HEK293 (cell line): ENCODE measurements around the gene SKI.
A peak's percentile ranks its signal among the peaks of the same experiment; 100 is the strongest.

Source experiments
- BCL11B ChIP-seq: fragments of 450-650 bp; formaldehyde crosslinking; IDR thresholded peaks from 2 replicates; pipeline ENCODE4 v1.5.1; 2016; ENCODE audit warnings: low read depth, missing biosample characterization, missing genetic modification characterization
- HOXA7 ChIP-seq: sonication (generic); formaldehyde crosslinking; IDR thresholded peaks from 2 replicates; pipeline ENCODE4 v1.8.1; 2022; ENCODE audit warnings: missing genetic modification reagents, borderline replicate concordance
- IKZF3 ChIP-seq: fragments of 450-650 bp; IDR thresholded peaks from 2 replicates; pipeline ENCODE4 v1.5.0; 2018; ENCODE audit warnings: missing biosample characterization, mild to moderate bottlenecking, missing genetic modification characterization, moderate library complexity
- INSM2 ChIP-seq: fragments of 450-650 bp; formaldehyde crosslinking; IDR thresholded peaks from 2 replicates; pipeline ENCODE4 v1.5.1; 2016; ENCODE audit warnings: missing biosample characterization, missing genetic modification characterization
- OSR2 ChIP-seq: fragments of 450-650 bp; formaldehyde crosslinking; IDR thresholded peaks from 2 replicates; pipeline ENCODE4 v1.5.1; 2016; ENCODE audit warnings: missing biosample characterization, missing genetic modification characterization
- PATZ1 ChIP-seq: fragments of 450-650 bp; formaldehyde crosslinking; IDR thresholded peaks from 2 replicates; pipeline ENCODE4 v1.5.1; 2016; ENCODE audit warnings: missing biosample characterization, missing genetic modification characterization
- TCF7L2 ChIP-seq: IDR thresholded peaks from 2 replicates; pipeline ENCODE4 v1.6.1; 2011; ENCODE audit warnings: low read depth, mild to moderate bottlenecking, inconsistent platforms, low read length, moderate library complexity, borderline replicate concordance
- ZBTB44 ChIP-seq: fragments of 450-650 bp; IDR thresholded peaks from 2 replicates; pipeline ENCODE4 v1.5.1; 2018; ENCODE audit warnings: missing biosample characterization, mild to moderate bottlenecking, missing genetic modification characterization
- ZBTB49 ChIP-seq: fragments of 450-650 bp; formaldehyde crosslinking; IDR thresholded peaks from 2 replicates; pipeline ENCODE4 v1.5.1; 2016; ENCODE audit warnings: missing biosample characterization, missing genetic modification characterization, low read depth
- ZFP3 ChIP-seq: fragments of 450-650 bp; formaldehyde crosslinking; IDR thresholded peaks from 2 replicates; pipeline ENCODE4 v1.5.1; 2016; ENCODE audit warnings: low read depth, missing biosample characterization, missing genetic modification characterization
- ZNF146 ChIP-seq: fragments of 450-650 bp; formaldehyde crosslinking; IDR thresholded peaks from 2 replicates; pipeline ENCODE4 v1.5.1; 2016; ENCODE audit warnings: missing biosample characterization, missing genetic modification characterization
- ZNF175 ChIP-seq: fragments of 450-650 bp; formaldehyde crosslinking; IDR thresholded peaks from 2 replicates; pipeline ENCODE4 v1.5.1; 2016; ENCODE audit warnings: missing biosample characterization, missing genetic modification characterization
- ZNF221 ChIP-seq: fragments of 450-650 bp; formaldehyde crosslinking; IDR thresholded peaks from 2 replicates; pipeline ENCODE4 v1.5.1; 2017; ENCODE audit warnings: missing biosample characterization, missing genetic modification characterization, borderline replicate concordance
- ZNF223 ChIP-seq: fragments of 450-650 bp; formaldehyde crosslinking; IDR thresholded peaks from 2 replicates; pipeline ENCODE4 v1.5.1; 2016; ENCODE audit warnings: missing biosample characterization, missing genetic modification characterization
- ZNF239 ChIP-seq: fragments of 450-650 bp; formaldehyde crosslinking; IDR thresholded peaks from 2 replicates; pipeline ENCODE4 v1.5.1; 2016; ENCODE audit warnings: missing biosample characterization, missing genetic modification characterization
- ZNF248 ChIP-seq: fragments of 450-650 bp; formaldehyde crosslinking; IDR thresholded peaks from 2 replicates; pipeline ENCODE4 v1.5.1; 2017; ENCODE audit warnings: missing biosample characterization, missing genetic modification characterization
- ZNF335 ChIP-seq: fragments of 450-650 bp; formaldehyde crosslinking; conservative IDR thresholded peaks from 2 replicates; pipeline ENCODE4 v1.5.1; 2016; ENCODE audit warnings: missing biosample characterization, missing genetic modification characterization
- ZNF354C ChIP-seq: fragments of 450-650 bp; formaldehyde crosslinking; IDR thresholded peaks from 2 replicates; pipeline ENCODE4 v1.5.1; 2016; ENCODE audit warnings: missing biosample characterization, missing genetic modification characterization, low read depth, borderline replicate concordance
- ZNF37A ChIP-seq: fragments of 450-650 bp; IDR thresholded peaks from 2 replicates; pipeline ENCODE4 v1.5.1; 2018; ENCODE audit warnings: missing biosample characterization, missing genetic modification characterization
- ZNF530 ChIP-seq: fragments of 450-650 bp; formaldehyde crosslinking; IDR thresholded peaks from 2 replicates; pipeline ENCODE4 v1.5.1; 2016; ENCODE audit warnings: low read depth, missing biosample characterization, missing genetic modification characterization
- ZNF558 ChIP-seq: fragments of 450-650 bp; formaldehyde crosslinking; IDR thresholded peaks from 2 replicates; pipeline ENCODE4 v1.5.1; 2016; ENCODE audit warnings: missing biosample characterization, missing genetic modification characterization
- ZNF629 ChIP-seq: fragments of 450-650 bp; formaldehyde crosslinking; IDR thresholded peaks from 2 replicates; pipeline ENCODE4 v1.5.1; 2017; ENCODE audit warnings: missing biosample characterization, missing genetic modification characterization
- ZNF660 ChIP-seq: fragments of 450-650 bp; IDR thresholded peaks from 2 replicates; pipeline ENCODE4 v1.5.1; 2018; ENCODE audit warnings: missing biosample characterization, mild to moderate bottlenecking, missing genetic modification characterization
- ZNF677 ChIP-seq: fragments of 450-650 bp; IDR thresholded peaks from 2 replicates; pipeline ENCODE4 v1.5.0; 2018; ENCODE audit warnings: missing biosample characterization, mild to moderate bottlenecking, missing genetic modification characterization, moderate library complexity
- ZNF791 ChIP-seq: fragments of 450-650 bp; formaldehyde crosslinking; IDR thresholded peaks from 2 replicates; pipeline ENCODE4 v1.5.1; 2016; ENCODE audit warnings: missing biosample characterization, missing genetic modification characterization
- TF ChIP-seq, protein P1 (sequence below): fragments of 450-650 bp; formaldehyde crosslinking; IDR thresholded peaks from 2 replicates; pipeline ENCODE4 v1.5.1; 2017; ENCODE audit warnings: missing biosample characterization, missing genetic modification characterization
- TF ChIP-seq, protein P2 (sequence below): fragments of 450-650 bp; formaldehyde crosslinking; IDR thresholded peaks from 2 replicates; pipeline ENCODE4 v1.5.1; 2016; ENCODE audit warnings: missing biosample characterization, missing genetic modification characterization
- TF ChIP-seq, protein P3 (sequence below): fragments of 450-650 bp; formaldehyde crosslinking; IDR thresholded peaks from 2 replicates; pipeline ENCODE4 v1.5.1; 2016; ENCODE audit warnings: missing biosample characterization, missing genetic modification characterization

The SKI gene

GRCh38 chr1:2236695-2237677 is 8.9 kb downstream of the SKI start (continued):
- TF ChIP-seq ZBTB44: no peak
- no peak for TF ChIP-seq ZNF239 (tag by site-specific recombination)
- peak; percentile 90 for TF ChIP-seq TCF7L2
- TF ChIP-seq ZNF629 (tag by site-specific recombination): peak; percentile 77
- no peak for TF ChIP-seq ZNF660 (tag by site-specific recombination)
- no peak for TF ChIP-seq INSM2 (tag by site-specific recombination)
- no peak for TF ChIP-seq HOXA7 (CRISPR knock-in tag)
- TF ChIP-seq ZNF530: no peak
- no peak for TF ChIP-seq IKZF3 (tag by site-specific recombination)
- no peak for TF ChIP-seq ZNF791
- TF ChIP-seq, protein P1, sequence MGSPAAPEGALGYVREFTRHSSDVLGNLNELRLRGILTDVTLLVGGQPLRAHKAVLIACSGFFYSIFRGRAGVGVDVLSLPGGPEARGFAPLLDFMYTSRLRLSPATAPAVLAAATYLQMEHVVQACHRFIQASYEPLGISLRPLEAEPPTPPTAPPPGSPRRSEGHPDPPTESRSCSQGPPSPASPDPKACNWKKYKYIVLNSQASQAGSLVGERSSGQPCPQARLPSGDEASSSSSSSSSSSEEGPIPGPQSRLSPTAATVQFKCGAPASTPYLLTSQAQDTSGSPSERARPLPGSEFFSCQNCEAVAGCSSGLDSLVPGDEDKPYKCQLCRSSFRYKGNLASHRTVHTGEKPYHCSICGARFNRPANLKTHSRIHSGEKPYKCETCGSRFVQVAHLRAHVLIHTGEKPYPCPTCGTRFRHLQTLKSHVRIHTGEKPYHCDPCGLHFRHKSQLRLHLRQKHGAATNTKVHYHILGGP: no peak
- no peak for TF ChIP-seq ZNF175 (tag by site-specific recombination)
- no peak for TF ChIP-seq BCL11B
- TF ChIP-seq ZNF335: no peak
- TF ChIP-seq ZNF223 (tag by site-specific recombination): peak; percentile 59; the same call in 1 of the 2 replicates
- no peak for TF ChIP-seq ZFP3 (tag by site-specific recombination)
- TF ChIP-seq ZNF354C (tag by site-specific recombination): no peak
- TF ChIP-seq ZNF37A (tag by site-specific recombination): no peak
- no peak for TF ChIP-seq ZNF221
- TF ChIP-seq OSR2 (tag by site-specific recombination): peak; percentile 64
- no peak for TF ChIP-seq ZNF558 (tag by site-specific recombination)
- TF ChIP-seq, protein P2, sequence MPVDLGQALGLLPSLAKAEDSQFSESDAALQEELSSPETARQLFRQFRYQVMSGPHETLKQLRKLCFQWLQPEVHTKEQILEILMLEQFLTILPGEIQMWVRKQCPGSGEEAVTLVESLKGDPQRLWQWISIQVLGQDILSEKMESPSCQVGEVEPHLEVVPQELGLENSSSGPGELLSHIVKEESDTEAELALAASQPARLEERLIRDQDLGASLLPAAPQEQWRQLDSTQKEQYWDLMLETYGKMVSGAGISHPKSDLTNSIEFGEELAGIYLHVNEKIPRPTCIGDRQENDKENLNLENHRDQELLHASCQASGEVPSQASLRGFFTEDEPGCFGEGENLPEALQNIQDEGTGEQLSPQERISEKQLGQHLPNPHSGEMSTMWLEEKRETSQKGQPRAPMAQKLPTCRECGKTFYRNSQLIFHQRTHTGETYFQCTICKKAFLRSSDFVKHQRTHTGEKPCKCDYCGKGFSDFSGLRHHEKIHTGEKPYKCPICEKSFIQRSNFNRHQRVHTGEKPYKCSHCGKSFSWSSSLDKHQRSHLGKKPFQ (tag by site-specific recombination): no peak
- TF ChIP-seq ZNF248 (tag by site-specific recombination): no peak
- TF ChIP-seq ZNF677 (tag by site-specific recombination): no peak
- TF ChIP-seq PATZ1: no peak
- TF ChIP-seq, protein P3, sequence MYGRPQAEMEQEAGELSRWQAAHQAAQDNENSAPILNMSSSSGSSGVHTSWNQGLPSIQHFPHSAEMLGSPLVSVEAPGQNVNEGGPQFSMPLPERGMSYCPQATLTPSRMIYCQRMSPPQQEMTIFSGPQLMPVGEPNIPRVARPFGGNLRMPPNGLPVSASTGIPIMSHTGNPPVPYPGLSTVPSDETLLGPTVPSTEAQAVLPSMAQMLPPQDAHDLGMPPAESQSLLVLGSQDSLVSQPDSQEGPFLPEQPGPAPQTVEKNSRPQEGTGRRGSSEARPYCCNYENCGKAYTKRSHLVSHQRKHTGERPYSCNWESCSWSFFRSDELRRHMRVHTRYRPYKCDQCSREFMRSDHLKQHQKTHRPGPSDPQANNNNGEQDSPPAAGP: peak; percentile 90
- TF ChIP-seq ZBTB49 (tag by site-specific recombination): no peak
- no peak for TF ChIP-seq ZNF146 (tag by site-specific recombination)
